ENCODE measurements around the gene ATL3.

DNA sequence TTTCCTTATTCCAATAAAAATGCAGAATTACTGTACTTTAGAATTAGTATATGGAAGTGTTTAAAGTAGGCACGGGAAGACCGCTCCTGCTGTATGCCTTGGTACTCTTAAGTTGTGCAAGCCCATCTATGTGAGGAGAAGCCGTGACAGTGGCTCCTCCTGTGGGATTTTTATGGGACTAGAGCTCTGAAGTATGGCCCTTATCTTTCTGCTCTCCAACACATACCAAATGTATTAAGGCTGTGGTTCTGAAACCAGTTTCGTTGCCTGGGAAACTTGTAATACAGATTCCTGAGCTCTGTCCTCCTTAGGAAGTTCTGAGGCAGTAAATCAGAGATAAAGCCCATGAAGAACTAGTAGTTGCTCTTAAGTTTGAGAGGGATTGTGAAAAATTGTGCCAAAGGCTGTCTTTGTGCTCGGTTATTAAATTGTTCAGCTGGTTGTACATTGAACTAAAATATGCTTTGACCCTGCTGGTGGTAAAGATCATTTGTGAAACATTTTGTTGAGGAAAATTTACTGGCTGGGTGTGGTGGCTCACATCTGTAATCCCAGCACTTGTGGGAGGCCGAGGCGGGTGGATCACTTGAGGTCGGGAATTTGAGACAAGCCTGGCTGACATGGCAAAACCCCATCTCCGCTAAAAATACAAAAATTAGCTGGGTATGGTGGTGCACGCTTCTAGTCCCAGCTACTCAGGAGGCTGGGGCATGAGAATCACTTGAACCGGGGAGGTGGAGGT lies 39.5 kb upstream of the ATL3 start:
- no peak for TF ChIP-seq POLR2A (IDR thresholded peaks at IDR 0.05)
- TF ChIP-seq, protein P1, sequence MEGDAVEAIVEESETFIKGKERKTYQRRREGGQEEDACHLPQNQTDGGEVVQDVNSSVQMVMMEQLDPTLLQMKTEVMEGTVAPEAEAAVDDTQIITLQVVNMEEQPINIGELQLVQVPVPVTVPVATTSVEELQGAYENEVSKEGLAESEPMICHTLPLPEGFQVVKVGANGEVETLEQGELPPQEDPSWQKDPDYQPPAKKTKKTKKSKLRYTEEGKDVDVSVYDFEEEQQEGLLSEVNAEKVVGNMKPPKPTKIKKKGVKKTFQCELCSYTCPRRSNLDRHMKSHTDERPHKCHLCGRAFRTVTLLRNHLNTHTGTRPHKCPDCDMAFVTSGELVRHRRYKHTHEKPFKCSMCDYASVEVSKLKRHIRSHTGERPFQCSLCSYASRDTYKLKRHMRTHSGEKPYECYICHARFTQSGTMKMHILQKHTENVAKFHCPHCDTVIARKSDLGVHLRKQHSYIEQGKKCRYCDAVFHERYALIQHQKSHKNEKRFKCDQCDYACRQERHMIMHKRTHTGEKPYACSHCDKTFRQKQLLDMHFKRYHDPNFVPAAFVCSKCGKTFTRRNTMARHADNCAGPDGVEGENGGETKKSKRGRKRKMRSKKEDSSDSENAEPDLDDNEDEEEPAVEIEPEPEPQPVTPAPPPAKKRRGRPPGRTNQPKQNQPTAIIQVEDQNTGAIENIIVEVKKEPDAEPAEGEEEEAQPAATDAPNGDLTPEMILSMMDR (IDR thresholded peaks at IDR 0.05), result no peak
